ENCODE results near the gene FMN2. TPM values are rescaled to one million over a fixed set of nuclear protein-coding genes. Genes with fewer than 3 reads are reported as not detected.
"Not testable (repeated sequence)": the region's sequence is repeated elsewhere in the genome, so short reads cannot be mapped to it uniquely, and the experiment has no call there.

Gene FMN2
- polyA plus RNA-seq, 3 donors, result 0.37 to 3.0 (median 0.56) TPM

GRCh38 chr1:240414237-240414636 lies 322.6 kb downstream of the FMN2 start:
- WGBS, 3 donors, result 65 to 78% (median 76%) methylated on average over 6 of the region's 6 CpGs

GRCh38 chr1:240415011-240415410 lies 323.3 kb downstream of the FMN2 start:
- 87 to 93% (median 89%) methylated on average over 1 of the region's 1 CpG for WGBS, 3 donors
- H3K27ac ChIP-seq (ENCODE audit: low read depth, low read length), result not testable (repeated sequence)

More at GRCh38 chr1:240414237-240414636, 322.6 kb downstream of the FMN2 start:
- H3K27ac ChIP-seq (ENCODE audit: low read depth, low read length), result no peak overlapping the region

GRCh38 chr1:240415532-240415931 lies 323.8 kb downstream of the FMN2 start:
- no peak overlapping the region for H3K27ac ChIP-seq (ENCODE audit: low read depth, low read length)
- 50 to 53% (median 51%) methylated on average over 4 of the region's 4 CpGs for WGBS, 3 donors

- no peak overlapping the region for H3K27ac ChIP-seq (ENCODE audit: low read depth, low read length)
- 44 to 52% (median 45%) methylated on average over 2 of the region's 2 CpGs for WGBS, 3 donors
Measured at GRCh38 chr1:240417317-240417716, 325.6 kb downstream of the FMN2 start.

GRCh38 chr1:240420766-240421165 lies 329.1 kb downstream of the FMN2 start:
- WGBS, 3 donors, result 74 to 79% (median 75%) methylated on average over 5 of the region's 5 CpGs
- no peak overlapping the region for H3K27ac ChIP-seq (ENCODE audit: low read depth, low read length)

GRCh38 chr1:240423246-240423924 lies 331.7 kb downstream of the FMN2 start:
- 49 to 56% (median 52%) methylated on average over 6 of the region's 6 CpGs for WGBS, 3 donors
- H3K27ac ChIP-seq (ENCODE audit: low read depth, low read length), result no peak overlapping the region

- WGBS, 3 donors, result 66 to 72% (median 71%) methylated on average over 7 of the region's 7 CpGs
- no peak overlapping the region for H3K27ac ChIP-seq (ENCODE audit: low read depth, low read length)
Measured at GRCh38 chr1:240424740-240425464, 333.2 kb downstream of the FMN2 start.

GRCh38 chr1:240426051-240426450 lies 334.4 kb downstream of the FMN2 start:
- 77 to 87% (median 79%) methylated on average over 2 of the region's 2 CpGs for WGBS, 3 donors
- no peak overlapping the region for H3K27ac ChIP-seq (ENCODE audit: low read depth, low read length)

- no peak overlapping the region for H3K27ac ChIP-seq (ENCODE audit: low read depth, low read length)
- 64 to 86% (median 85%) methylated on average over 9 of the region's 9 CpGs for WGBS, 3 donors
Measured at GRCh38 chr1:240435996-240436566, 344.4 kb downstream of the FMN2 start.

- H3K27ac ChIP-seq (ENCODE audit: low read depth, low read length), result no peak overlapping the region
- 75 to 81% (median 78%) methylated on average over 1 of the region's 1 CpG for WGBS, 3 donors
Measured at GRCh38 chr1:240441669-240442068, 350.0 kb downstream of the FMN2 start.

GRCh38 chr1:240445369-240445768 lies 353.7 kb downstream of the FMN2 start:
- no peak overlapping the region for H3K27ac ChIP-seq (ENCODE audit: low read depth, low read length)
- 74 to 79% (median 78%) methylated on average over 3 of the region's 3 CpGs for WGBS, 3 donors

- WGBS, 3 donors, result 66 to 68% (median 68%) methylated on average over 7 of the region's 7 CpGs
- H3K27ac ChIP-seq (ENCODE audit: low read depth, low read length), result no peak overlapping the region
Measured at GRCh38 chr1:240455228-240455821, 363.6 kb downstream of the FMN2 start.

- no peak overlapping the region for H3K27ac ChIP-seq (ENCODE audit: low read depth, low read length)
- 88 to 91% (median 90%) methylated on average over 5 of the region's 5 CpGs for WGBS, 3 donors
Measured at GRCh38 chr1:240457203-240457602, 365.5 kb downstream of the FMN2 start.

- WGBS, 3 donors, result 71 to 75% (median 74%) methylated on average over 3 of the region's 3 CpGs
- no peak overlapping the region for H3K27ac ChIP-seq (ENCODE audit: low read depth, low read length)
Measured at GRCh38 chr1:240462277-240462676, 370.6 kb downstream of the FMN2 start.

GRCh38 chr1:240462766-240463395 lies 371.2 kb downstream of the FMN2 start:
- H3K27ac ChIP-seq (ENCODE audit: low read depth, low read length), result no peak overlapping the region
- 65 to 75% (median 74%) methylated on average over 7 of the region's 7 CpGs for WGBS, 3 donors

- 67 to 81% (median 76%) methylated on average over 2 of the region's 2 CpGs for WGBS, 3 donors
Measured at GRCh38 chr1:240464099-240464498, 372.4 kb downstream of the FMN2 start.

GRCh38 chr1:240465531-240465940 lies 373.9 kb downstream of the FMN2 start:
- no peak overlapping the region for H3K27ac ChIP-seq (ENCODE audit: low read depth, low read length)

More at GRCh38 chr1:240464099-240464498, 372.4 kb downstream of the FMN2 start:
- no peak overlapping the region for H3K27ac ChIP-seq (ENCODE audit: low read depth, low read length)

GRCh38 chr1:240466509-240466908 lies 374.8 kb downstream of the FMN2 start:
- 71 to 81% (median 77%) methylated on average over 4 of the region's 4 CpGs for WGBS, 3 donors
- no peak overlapping the region for H3K27ac ChIP-seq (ENCODE audit: low read depth, low read length)

More at GRCh38 chr1:240465531-240465940, 373.9 kb downstream of the FMN2 start:
- WGBS, 3 donors, result 17 to 37% (median 35%) methylated on average over 6 of the region's 6 CpGs

GRCh38 chr1:240467895-240468294 lies 376.2 kb downstream of the FMN2 start:
- no peak overlapping the region for H3K27ac ChIP-seq (ENCODE audit: low read depth, low read length)
